Glutamatergic neuron (in vitro differentiated cells): ENCODE data around the gene TADA2B. TPM values are rescaled to one million over a fixed set of nuclear protein-coding genes. Genes with fewer than 3 reads are reported as not detected.
A peak's percentile ranks its signal among the peaks of the same experiment; 100 is the strongest.

ENCODE experiments used
- DNase-seq: peaks from one replicate; pipeline ENCODE4 v3.0.0; 2022
- H3K27ac Mint-ChIP-seq: one replicate; pipeline ENCODE4 v1.8.0; 2020; ENCODE audit warnings: mild to moderate bottlenecking, mixed read lengths, inconsistent platforms; ENCODE audit not compliant: unreplicated experiment
- H3K27me3 Mint-ChIP-seq: one replicate; pipeline ENCODE4 v1.8.0; 2020; ENCODE audit warnings: mild to moderate bottlenecking, moderate library complexity, mixed read lengths, inconsistent platforms; ENCODE audit not compliant: unreplicated experiment
- H3K36me3 Mint-ChIP-seq: one replicate; pipeline ENCODE4 v1.8.0; 2020; ENCODE audit warnings: mild to moderate bottlenecking, mixed read lengths, inconsistent platforms; ENCODE audit not compliant: unreplicated experiment
- H3K4me1 Mint-ChIP-seq: one replicate; pipeline ENCODE4 v1.8.0; 2020; ENCODE audit warnings: mild to moderate bottlenecking, low read depth, mixed read lengths, inconsistent platforms; ENCODE audit not compliant: unreplicated experiment
- H3K4me3 Mint-ChIP-seq: one replicate; pipeline ENCODE4 v1.8.0; 2020; ENCODE audit warnings: mild to moderate bottlenecking, mixed read lengths, inconsistent platforms; ENCODE audit not compliant: unreplicated experiment
- H3K9me3 Mint-ChIP-seq: one replicate; pipeline ENCODE4 v1.8.0; 2020; ENCODE audit warnings: mild to moderate bottlenecking, moderate library complexity, mixed read lengths, inconsistent platforms; ENCODE audit not compliant: unreplicated experiment
- CTCF ChIP-seq: fragments of 200-600 bp; sonication (generic); IDR thresholded peaks from one replicate; pipeline ENCODE4 v1.5.0; 2021; ENCODE audit not compliant: partially characterized antibody, unreplicated experiment
- total RNA-seq: library from RNA; stranded (reverse); fragmentation: NEBNext Ultra II Directional; extraction: Animal tissue kit (Norgen Biotek cat#: 25700); gene quantifications from one replicate; pipeline ENCODE4 v1.2.1, GENCODE V29; 2021; ENCODE audit not compliant: unreplicated experiment

The TADA2B gene
- total RNA-seq, 1 donor from 2014 or later, result 14.3 TPM

GRCh38 chr4:7001271-7001670 is 41.9 kb upstream of the TADA2B start:
- TF ChIP-seq CTCF, result no peak
- Mint-ChIP-seq H3K27me3 (peaks cover 7% of the 10 kb centered on the region), H3K36me3 (no peaks in the 10 kb centered on the region), H3K9me3 (peaks cover 1% of the 10 kb centered on the region), H3K27ac (no peak overlapping the region), H3K4me3 (no peak overlapping the region), H3K4me1 (no peaks in the 10 kb centered on the region)
- DNase-seq, result no peak

- no peak for TF ChIP-seq CTCF
- no peak overlapping the region for H3K4me3 Mint-ChIP-seq
- no peaks in the 10 kb centered on the region for H3K36me3 Mint-ChIP-seq
- H3K27ac Mint-ChIP-seq, result no peak overlapping the region
- H3K9me3 Mint-ChIP-seq, result peaks cover 1% of the 10 kb centered on the region
- DNase-seq, result no peak
- H3K27me3 Mint-ChIP-seq, result peaks cover 7% of the 10 kb centered on the region
- H3K4me1 Mint-ChIP-seq, result no peaks in the 10 kb centered on the region
Observed at GRCh38 chr4:7002336-7002735, 40.8 kb upstream of the TADA2B start.

- DNase-seq, result no peak
- Mint-ChIP-seq H3K36me3 (no peaks in the 10 kb centered on the region), H3K27ac (no peak overlapping the region), H3K27me3 (peaks cover 7% of the 10 kb centered on the region), H3K9me3 (peaks cover 1% of the 10 kb centered on the region), H3K4me3 (no peak overlapping the region), H3K4me1 (no peaks in the 10 kb centered on the region)
- no peak for TF ChIP-seq CTCF
Observed at GRCh38 chr4:7003176-7003878, 39.8 kb upstream of the TADA2B start.

- Mint-ChIP-seq H3K27me3 (peaks cover 7% of the 10 kb centered on the region), H3K4me1 (no peaks in the 10 kb centered on the region), H3K36me3 (no peaks in the 10 kb centered on the region), H3K9me3 (no peaks in the 10 kb centered on the region), H3K27ac (no peak overlapping the region), H3K4me3 (no peak overlapping the region)
- TF ChIP-seq CTCF, result no peak
- DNase-seq, result no peak
Observed at GRCh38 chr4:7003879-7004240, 39.3 kb upstream of the TADA2B start.

- no peak for TF ChIP-seq CTCF
- H3K9me3 Mint-ChIP-seq, result no peaks in the 10 kb centered on the region
- no peak overlapping the region for H3K4me3 Mint-ChIP-seq
- H3K4me1 Mint-ChIP-seq, result no peaks in the 10 kb centered on the region
- peaks cover 7% of the 10 kb centered on the region for H3K27me3 Mint-ChIP-seq
- no peaks in the 10 kb centered on the region for H3K36me3 Mint-ChIP-seq
- DNase-seq, result no peak
- H3K27ac Mint-ChIP-seq, result peak overlapping the region; percentile 57
Observed at GRCh38 chr4:7004331-7004730, 38.8 kb upstream of the TADA2B start.
